WERI-Rb-1 (cell line): ENCODE results near the gene CDON.
A peak's percentile ranks its signal among the peaks of the same experiment; 100 is the strongest.
"Not testable (repeated sequence)": the region's sequence is repeated elsewhere in the genome, so short reads cannot be mapped to it uniquely, and the experiment has no call there.

Source experiments
- DNase-seq: peaks from one replicate; pipeline ENCODE4 v3.0.0-alpha.2; 2020
- H3K27ac ChIP-seq: fragments of 250-450 bp; sonication (Bioruptor Pico); 2 replicates; pipeline ENCODE4 v1.5.1; 2020; ENCODE audit warnings: mild to moderate bottlenecking, moderate library complexity
- H3K27me3 ChIP-seq: fragments of 250-450 bp; sonication (Bioruptor Pico); 2 replicates; pipeline ENCODE4 v1.5.1; 2021; ENCODE audit warnings: mild to moderate bottlenecking, low read depth, moderate library complexity; ENCODE audit not compliant: insufficient read depth, severe bottlenecking
- H3K36me3 ChIP-seq: fragments of 250-450 bp; sonication (Bioruptor Pico); 2 replicates; pipeline ENCODE4 v1.5.1; 2020; ENCODE audit warnings: mild to moderate bottlenecking, moderate library complexity
- H3K4me3 ChIP-seq: 2 replicates; pipeline ENCODE4 v1.5.1; 2011; ENCODE audit warnings: low read depth, mild to moderate bottlenecking, control low read depth, low read length
- H3K9me3 ChIP-seq: fragments of 250-450 bp; sonication (Bioruptor Pico); 2 replicates; pipeline ENCODE4 v1.5.1; 2021; ENCODE audit warnings: mild to moderate bottlenecking, moderate library complexity; ENCODE audit not compliant: severe bottlenecking
- TF ChIP-seq, protein P1 (sequence below): IDR thresholded peaks from 2 replicates; pipeline ENCODE4 v1.5.1; 2011; ENCODE audit warnings: low read depth, mild to moderate bottlenecking, control low read depth, inconsistent platforms, low read length

Gene CDON

DNA sequence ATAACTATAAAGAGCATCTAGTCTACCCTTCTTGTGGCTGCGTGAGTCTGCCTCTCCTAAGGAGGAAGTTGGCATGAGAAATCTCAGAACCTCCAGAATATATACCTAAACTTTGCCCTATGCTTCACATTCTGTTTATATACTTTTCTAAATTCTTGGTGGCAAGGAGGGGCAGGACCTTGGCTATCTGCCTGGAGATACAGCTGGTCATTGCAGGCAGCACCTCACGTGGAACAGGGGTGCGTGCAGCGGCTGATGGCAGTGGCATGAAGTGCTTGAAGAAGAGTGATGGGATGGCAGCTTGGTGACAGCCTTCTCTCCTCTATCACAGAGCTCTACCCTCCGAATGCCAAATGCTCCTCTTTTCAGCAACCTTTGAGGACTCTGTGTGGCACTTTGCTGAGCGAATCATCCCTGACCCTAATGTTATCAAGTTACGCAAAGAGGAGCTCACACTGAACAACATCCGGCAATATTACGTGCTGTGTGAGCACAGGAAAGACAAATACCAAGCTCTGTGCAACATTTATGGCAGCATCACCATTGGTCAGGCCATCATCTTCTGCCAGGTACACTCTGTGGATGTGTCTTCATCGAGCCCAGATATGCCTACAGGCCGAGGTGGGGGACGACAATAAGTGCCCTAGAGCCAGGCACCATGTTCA, 145.9 kb downstream of the CDON start:
- DNase-seq = no peak
- TF ChIP-seq, protein P1, sequence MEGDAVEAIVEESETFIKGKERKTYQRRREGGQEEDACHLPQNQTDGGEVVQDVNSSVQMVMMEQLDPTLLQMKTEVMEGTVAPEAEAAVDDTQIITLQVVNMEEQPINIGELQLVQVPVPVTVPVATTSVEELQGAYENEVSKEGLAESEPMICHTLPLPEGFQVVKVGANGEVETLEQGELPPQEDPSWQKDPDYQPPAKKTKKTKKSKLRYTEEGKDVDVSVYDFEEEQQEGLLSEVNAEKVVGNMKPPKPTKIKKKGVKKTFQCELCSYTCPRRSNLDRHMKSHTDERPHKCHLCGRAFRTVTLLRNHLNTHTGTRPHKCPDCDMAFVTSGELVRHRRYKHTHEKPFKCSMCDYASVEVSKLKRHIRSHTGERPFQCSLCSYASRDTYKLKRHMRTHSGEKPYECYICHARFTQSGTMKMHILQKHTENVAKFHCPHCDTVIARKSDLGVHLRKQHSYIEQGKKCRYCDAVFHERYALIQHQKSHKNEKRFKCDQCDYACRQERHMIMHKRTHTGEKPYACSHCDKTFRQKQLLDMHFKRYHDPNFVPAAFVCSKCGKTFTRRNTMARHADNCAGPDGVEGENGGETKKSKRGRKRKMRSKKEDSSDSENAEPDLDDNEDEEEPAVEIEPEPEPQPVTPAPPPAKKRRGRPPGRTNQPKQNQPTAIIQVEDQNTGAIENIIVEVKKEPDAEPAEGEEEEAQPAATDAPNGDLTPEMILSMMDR = no peak

GRCh38 chr11:125914601-125915000, 148.1 kb downstream of the CDON start:
- TF ChIP-seq, protein P1 = peak; percentile 15; the same call in 1 of the 2 replicates
- not testable (repeated sequence) for H3K27me3 ChIP-seq, H3K4me3 ChIP-seq, H3K9me3 ChIP-seq, H3K36me3 ChIP-seq, DNase-seq, H3K27ac ChIP-seq

More for the DNA sequence above, 145.9 kb downstream of the CDON start:
- no peaks in the 10 kb centered on the region for H3K27me3 ChIP-seq
- H3K9me3 ChIP-seq = no peaks in the 10 kb centered on the region
- H3K4me3 ChIP-seq = no peak overlapping the region
- H3K36me3 ChIP-seq = no peaks in the 10 kb centered on the region
- no peak overlapping the region for H3K27ac ChIP-seq

DNA sequence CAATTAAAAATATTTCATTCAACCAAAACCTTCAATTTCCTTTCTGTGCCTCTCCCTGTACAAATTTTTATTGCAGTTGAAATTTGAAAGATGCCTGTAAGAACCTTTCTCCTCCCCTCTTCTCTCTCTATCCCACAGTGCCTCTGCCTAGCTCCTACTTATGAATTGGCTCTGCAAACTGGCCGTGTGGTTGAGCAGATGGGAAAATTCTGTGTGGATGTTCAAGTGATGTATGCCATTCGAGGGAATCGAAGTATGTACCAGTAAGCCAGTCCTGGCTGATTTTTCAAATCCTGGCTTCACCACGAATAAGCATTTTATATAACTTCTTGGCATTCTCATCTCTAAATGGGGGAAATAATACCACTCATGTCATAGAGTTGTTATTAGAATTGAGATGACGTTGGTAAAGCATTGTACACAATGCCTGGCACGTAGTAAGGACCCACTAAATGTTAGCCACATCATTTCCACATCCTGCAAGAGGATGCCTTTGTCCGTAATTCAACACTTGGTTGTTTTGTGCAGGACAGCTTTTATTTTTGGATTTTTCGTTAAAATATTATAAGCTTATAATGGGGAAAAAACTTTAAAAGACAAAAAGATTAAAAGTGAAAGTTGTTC, 152.3 kb downstream of the CDON start:
- no peaks in the 10 kb centered on the region for H3K27me3 ChIP-seq
- no peaks in the 10 kb centered on the region for H3K36me3 ChIP-seq
- H3K27ac ChIP-seq = no peak overlapping the region
- DNase-seq = no peak
- no peaks in the 10 kb centered on the region for H3K9me3 ChIP-seq
- TF ChIP-seq, protein P1 = no peak
- H3K4me3 ChIP-seq = no peak overlapping the region
